NCI-H69 (cell line): ENCODE results near the gene C1QTNF2.
"Not testable (repeated sequence)": the region's sequence is repeated elsewhere in the genome, so short reads cannot be mapped to it uniquely, and the experiment has no call there.

ENCODE experiments used
- DNase-seq: peaks from one replicate; lab custom pipeline; 2025; lab: John Stamatoyannopoulos, UW

The C1QTNF2 gene

DNA sequence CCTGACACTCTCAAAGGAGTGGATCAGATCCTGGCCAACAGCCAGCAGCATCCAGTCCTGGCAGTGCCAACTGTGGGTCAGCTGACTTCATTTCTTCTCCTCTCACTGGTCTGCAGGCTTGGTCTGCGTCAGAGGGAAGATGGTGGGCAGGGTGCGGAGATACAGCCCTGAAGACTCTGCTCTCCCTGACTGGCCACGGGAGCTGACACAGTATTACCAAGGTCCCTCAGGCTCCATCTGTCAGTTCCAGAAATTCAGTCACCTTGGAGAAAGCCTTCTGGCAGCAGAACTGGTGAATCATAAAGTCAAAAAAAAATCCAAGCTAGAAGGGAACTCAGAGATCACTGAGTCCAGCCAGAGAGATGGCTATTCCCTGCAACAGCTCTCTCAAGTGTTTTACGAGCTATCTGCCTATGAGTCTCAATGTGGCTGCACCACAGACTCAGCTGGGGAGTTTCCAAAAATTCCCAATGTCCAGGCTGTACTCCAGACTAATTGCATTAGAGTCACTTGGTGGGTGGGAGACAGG, 27.9 kb downstream of the C1QTNF2 start:
- DNase-seq, result no peak

DNA sequence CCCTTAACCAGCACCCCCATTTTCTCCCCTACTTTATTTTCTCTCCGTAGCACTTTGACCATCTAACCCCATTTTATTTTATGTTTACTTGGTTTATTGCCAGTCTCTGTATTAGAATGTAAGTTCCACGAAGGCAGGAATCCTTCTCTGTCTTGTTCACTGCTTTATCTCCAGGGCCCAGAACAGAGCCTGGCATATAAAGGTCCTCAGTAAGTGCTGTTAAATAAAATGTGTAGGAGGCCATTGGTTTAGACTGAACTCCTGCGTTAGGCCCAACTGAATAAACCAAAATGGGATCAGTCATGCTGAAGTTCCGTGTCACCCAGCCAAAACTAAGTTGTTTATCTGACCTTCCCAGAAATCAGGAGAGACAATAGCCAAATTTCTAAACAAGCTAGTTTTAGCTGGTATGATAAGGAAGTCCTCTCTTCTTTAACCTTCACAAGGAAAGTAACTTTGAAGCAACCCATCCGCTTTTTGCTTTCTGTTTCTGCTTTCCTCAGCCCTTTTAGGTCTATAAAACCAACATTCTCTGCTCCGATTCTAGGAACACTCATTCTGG, 29.0 kb downstream of the C1QTNF2 start:
- no peak for DNase-seq

DNA sequence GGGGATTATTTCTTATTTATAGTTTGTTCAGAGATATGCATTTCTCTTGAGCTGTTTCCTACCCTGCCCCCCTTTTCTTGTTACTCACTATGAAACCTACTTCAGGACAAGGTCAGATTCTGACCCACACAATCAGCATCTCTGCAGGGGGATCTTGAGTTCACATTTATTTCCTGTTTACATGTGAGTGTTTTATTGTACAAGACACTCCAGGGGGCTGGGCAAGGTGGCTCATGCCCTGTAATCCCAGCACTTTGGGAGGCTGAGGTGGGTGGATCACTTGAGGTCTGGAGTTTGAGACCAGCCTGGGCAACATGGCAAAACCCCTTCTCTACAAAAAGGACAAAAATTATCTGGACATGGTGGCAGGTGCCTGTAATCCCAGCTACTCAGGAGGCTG, 29.9 kb downstream of the C1QTNF2 start:
- peak; percentile 75 for DNase-seq

- peak; percentile 32 for DNase-seq
Measured at GRCh38 chr5:160339406-160340130, 30.9 kb downstream of the C1QTNF2 start.

GRCh38 chr5:160334716-160335115, 35.7 kb downstream of the C1QTNF2 start:
- DNase-seq, result not testable (repeated sequence)

DNA sequence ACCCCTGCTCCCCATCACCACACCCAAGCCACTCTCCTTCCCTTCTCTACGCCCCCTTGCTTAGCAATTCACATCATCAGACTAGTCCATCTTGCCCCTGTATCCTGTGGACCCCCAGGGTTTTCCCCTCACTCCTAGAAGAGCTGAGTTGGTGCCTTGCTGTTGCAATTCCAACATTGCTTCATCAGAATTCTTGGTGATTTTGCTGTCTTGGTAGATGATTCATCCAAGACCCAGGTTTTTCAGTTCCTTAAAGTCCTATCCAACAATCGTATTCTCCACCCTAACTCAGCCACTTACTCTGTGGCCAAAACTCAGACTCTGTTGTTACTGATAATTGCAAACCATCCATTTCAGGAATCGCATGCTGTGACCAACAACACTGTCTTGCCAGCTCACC, 36.7 kb downstream of the C1QTNF2 start:
- no peak for DNase-seq

- DNase-seq, result no peak
Measured at GRCh38 chr5:160330212-160330611, 40.2 kb downstream of the C1QTNF2 start.

DNA sequence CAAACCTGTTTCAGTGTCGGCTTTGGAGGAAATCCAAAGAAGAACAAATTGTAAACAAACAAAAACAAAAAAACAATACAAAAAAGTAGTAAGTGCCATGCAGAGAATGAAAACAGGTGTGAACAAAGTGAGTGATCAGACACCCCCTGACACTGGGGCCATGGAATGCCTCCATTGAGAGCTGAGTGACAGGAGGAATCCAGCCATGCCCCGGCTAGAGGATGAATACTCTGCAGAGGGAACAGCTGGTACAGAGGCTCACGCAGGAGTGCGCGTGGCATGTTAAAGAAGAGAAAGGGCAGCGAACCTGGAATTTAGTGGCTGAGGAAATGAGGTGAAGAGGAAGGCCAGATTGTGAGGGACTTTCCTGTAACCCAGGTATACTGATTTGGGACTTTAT, 42.6 kb downstream of the C1QTNF2 start:
- DNase-seq, result peak; percentile 35

DNA sequence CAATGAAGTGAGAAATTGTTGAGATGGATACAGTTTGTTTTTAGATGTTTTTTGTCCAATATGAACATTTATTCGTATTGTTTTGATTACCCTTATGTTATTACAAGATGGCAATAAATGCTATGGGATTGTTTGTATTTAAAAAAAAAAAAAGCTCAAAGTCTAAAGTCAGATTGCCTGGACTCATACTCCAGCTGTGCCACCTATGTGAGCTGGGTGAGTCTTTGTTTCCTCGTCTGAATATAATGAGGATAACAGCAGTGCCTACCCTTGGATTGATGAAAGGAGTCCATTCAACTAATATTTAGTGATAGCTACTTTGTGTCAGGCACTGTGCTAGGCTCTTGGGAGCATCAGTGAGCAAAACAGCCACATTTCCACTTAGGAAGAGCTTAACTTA, 43.4 kb downstream of the C1QTNF2 start:
- DNase-seq, result no peak

DNA sequence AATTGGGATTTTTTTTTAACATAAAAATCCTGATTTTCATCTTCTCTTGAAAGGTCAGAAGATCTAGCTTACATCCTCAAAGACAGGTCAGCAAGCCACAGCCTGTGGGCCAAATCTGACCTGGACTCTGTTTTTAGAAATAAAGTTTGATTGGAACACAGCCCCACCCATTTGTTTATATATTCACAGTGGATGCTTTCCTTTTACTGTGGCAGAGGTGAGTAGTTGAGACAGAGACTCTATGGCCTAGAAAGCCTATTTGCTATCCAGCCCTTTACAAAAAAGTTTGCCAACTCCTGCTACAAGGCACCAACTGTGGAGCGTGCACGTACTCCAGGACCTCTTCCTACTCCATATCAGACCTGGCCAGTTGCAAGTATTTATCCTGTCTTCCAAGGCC, 44.7 kb downstream of the C1QTNF2 start:
- DNase-seq, result no peak

GRCh38 chr5:160324886-160325285, 45.5 kb downstream of the C1QTNF2 start:
- no peak for DNase-seq

DNA sequence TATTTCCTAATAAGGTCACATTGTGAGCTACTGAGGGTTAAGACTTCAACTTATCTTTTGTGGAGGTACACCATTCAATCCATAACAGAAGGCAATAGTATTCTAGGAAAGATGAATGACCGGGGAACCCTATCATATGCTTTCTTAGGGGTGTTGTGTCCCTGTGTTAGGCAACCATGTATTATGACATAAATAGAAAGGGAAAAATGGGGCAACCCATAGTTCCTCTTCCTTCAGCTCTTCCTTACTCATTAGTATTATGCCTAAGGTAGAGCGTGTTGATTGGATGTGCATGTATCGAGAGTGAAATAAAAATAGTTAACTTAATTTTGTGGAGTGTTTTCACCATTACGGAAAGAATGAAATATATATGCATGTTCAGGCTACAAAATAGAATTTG, 52.0 kb downstream of the C1QTNF2 start:
- DNase-seq, result no peak

- no peak for DNase-seq
Measured at GRCh38 chr5:160317434-160317833, 53.0 kb downstream of the C1QTNF2 start.

DNA sequence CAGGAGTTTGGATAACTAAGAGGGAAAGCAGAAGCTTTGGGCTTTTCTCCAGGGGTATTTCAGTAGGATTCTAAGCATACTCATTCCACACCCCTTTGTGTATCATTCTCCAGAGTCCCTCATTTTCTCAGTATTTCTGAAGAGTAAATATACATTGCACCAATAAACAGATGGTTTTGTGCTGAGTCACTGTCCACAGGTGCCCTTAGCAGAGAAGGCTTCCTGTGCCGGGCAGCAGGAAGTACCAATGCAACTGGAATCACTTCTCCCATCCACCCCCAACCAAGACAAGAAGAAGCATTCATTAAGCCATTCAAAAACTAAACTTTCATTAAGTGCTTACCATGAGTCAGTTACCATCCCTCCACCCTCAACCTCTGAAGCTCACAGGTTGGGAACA, 54.5 kb downstream of the C1QTNF2 start:
- peak; percentile 92 for DNase-seq

GRCh38 chr5:160312960-160313727, 57.3 kb downstream of the C1QTNF2 start:
- peak; percentile 55 for DNase-seq

DNA sequence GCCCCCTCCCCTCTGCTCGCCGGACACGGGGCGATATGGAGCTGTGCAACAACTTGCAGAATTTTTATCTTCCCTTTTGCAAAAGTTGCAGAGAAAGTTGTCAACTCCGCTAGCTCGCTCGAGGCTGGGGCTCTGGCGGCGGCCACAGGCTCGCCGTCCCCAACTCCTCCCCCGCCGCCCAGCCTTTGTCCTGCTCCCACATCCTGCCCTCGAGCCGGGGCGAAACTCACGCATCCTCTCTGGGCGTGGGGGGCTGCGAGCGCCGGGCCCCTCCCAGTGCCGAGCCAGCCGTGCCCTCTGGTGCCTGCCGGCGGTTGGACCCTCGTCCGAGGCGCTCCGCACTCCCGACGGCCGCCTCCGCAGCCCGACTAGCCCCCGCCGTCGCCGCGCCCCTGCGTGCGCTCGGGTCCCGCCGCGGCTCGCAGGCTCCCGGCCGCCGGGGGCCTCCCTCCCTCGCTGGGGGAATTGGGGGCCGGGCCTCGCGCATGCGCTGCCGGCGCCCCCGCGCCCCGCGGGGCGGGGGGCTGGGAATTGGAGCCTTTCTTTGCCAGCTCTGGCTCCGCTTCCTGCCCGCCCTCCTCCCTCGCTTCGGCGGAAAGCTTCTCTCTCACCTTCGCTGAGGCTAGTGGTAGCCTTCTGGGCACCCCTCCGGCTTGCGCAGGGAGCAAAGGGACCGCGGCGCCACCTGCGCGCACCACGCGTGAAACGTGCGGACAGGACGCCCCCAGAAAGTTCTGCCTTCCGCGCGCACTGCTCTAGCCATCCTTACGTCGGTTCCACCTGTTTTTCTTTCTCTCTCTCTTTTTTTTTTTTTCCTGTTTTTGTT, 58.1 kb downstream of the C1QTNF2 start, which contains the start of gene CCNJL:
Gene CCNJL, minus strand, starts transcription at position 431 of the 826 bp plus-strand sequence. CDS start 641 bp downstream, outside the sequence.
- peak; percentile 97 for DNase-seq

- peak; percentile 51 for DNase-seq
Measured at GRCh38 chr5:160311491-160312133, 58.8 kb downstream of the C1QTNF2 start.

DNA sequence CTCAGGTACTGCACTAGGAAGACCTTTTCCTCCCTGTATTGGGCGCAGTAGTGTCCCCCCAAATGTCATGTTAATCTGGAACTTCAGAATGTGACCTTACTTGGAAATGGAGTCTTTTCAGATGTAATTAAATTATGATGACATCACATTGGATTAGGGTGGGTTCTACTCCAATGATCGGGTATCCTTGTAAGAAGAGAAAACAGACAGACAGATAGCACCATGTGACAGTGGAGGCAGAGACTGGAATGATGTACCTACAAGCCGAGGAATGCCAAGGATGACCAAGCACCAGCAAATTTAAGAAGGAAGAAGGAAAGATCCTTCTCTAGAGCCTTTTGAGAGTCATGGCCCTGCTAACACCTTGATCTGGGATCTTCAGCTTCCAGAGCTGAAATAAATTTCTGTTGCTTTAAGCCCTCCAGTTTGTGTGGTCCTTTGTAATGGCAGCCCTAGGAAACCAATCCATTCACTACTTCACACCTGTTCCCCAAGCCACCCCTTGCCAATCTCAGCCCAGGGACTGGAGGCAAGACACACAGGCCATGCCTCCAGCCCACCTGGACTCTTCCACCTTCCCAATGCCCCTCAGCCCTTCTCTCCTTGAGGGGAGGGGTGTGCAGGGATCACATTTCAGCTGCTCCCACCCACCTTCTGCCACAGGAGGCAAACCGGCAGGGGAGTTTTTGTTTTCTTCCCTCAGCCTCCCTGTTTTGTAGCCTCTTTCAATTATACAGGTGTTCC, 59.7 kb downstream of the C1QTNF2 start:
- DNase-seq, result peak; percentile 65

GRCh38 chr5:160310140-160310539, 60.3 kb downstream of the C1QTNF2 start:
- no peak for DNase-seq

- no peak for DNase-seq
Measured at GRCh38 chr5:160306696-160307095, 63.7 kb downstream of the C1QTNF2 start.

- DNase-seq, result no peak
Measured at GRCh38 chr5:160305319-160305718, 65.1 kb downstream of the C1QTNF2 start.
